Sigmoid colon (tissue), 7 donors: ENCODE results near the gene PTGIR. TPM values are rescaled to one million over a fixed set of nuclear protein-coding genes. Genes with fewer than 3 reads are reported as not detected.
A peak's percentile ranks its signal among the peaks of the same experiment; 100 is the strongest.

Experiments
- DNase-seq: peaks from one replicate; pipeline ENCODE4 v3.0.0-alpha.2; 2019
- H3K27ac ChIP-seq, 4 donors: fragments of 200-600 bp; sonication (generic); one replicate each; pipeline ENCODE4 v1.5.1; 2016 to 2019; ENCODE audit warnings: mild to moderate bottlenecking in 1 of 4
- H3K27me3 ChIP-seq, 3 donors: fragments of 200-600 bp; sonication (generic); one replicate each; pipeline ENCODE4 v1.5.1; 2019; ENCODE audit warnings: mild to moderate bottlenecking in 1 of 3
- H3K36me3 ChIP-seq, 4 donors: fragments of 200-600 bp; sonication (generic); one replicate each; pipeline ENCODE4 v1.5.1; 2016 to 2019
- H3K4me1 ChIP-seq, 4 donors: fragments of 200-600 bp; sonication (generic); one replicate each; pipeline ENCODE4 v1.5.1; 2017 to 2019
- H3K4me3 ChIP-seq, 4 donors: fragments of 200-600 bp; sonication (generic); one replicate each; pipeline ENCODE4 v1.5.1; 2017 to 2019; ENCODE audit warnings: mild to moderate bottlenecking in 2 of 4, moderate library complexity in 1 of 4
- H3K9me3 ChIP-seq, 4 donors: fragments of 200-600 bp in 3 of 4; sonication (generic) in 3 of 4; one replicate each; pipeline versions ENCODE4 v1.5.1 to v1.6.1; 2013 to 2019
- EP300 ChIP-seq, 4 donors: sonication (generic); formaldehyde crosslinking; IDR thresholded peaks; one replicate each; pipeline ENCODE4 v1.6.1; 2017; ENCODE audit warnings: antibody characterized with exemption in 4 of 4
- POLR2A ChIP-seq, 2 donors: fragments of 450-650 bp; IDR thresholded peaks; one replicate each; pipeline ENCODE4 v1.6.1; 2016; ENCODE audit warnings: antibody characterized with exemption in 2 of 2, mild to moderate bottlenecking in 2 of 2, moderate library complexity in 2 of 2
- POLR2AphosphoS5 ChIP-seq, 4 donors: sonication (generic); formaldehyde crosslinking; IDR thresholded peaks; one replicate each; pipeline ENCODE4 v1.6.1; 2017; ENCODE audit warnings: antibody characterized with exemption in 4 of 4
- WGBS, 2 donors: extraction: QIAGEN DNeasy Blood & Tissue Kit; methylation state at CpG; one replicate each; pipeline ENCODE4 v1.1.7; 2013; 5-methylcytosine and 5-hydroxymethylcytosine counted together
- intact Hi-C: fragments of 100-400 bp; cut with DNase I; formaldehyde crosslinking; loops from one replicate; pipeline ENCODE4 v1.15.1; 2023
- polyA plus RNA-seq, 3 donors: library from polyadenylated mRNA; stranded (reverse); fragments of 200-250 nt; gene quantifications; one replicate each; pipeline ENCODE4 v1.2.3, GENCODE V29; 2013
- total RNA-seq, 4 donors: library from RNA; depleted of rRNA; stranded (reverse); fragments of >200 nt; gene quantifications; one replicate each; pipeline ENCODE4 v1.1.0, GENCODE V29; 2016
- TF ChIP-seq, protein P1 (sequence below), 4 experiments: fragments of 450-650 bp in 3 of 4; fragments of 200-600 bp in 1 of 4; IDR thresholded peaks; one replicate each; pipeline ENCODE4 v1.5.1; 2016 to 2019; ENCODE audit warnings: antibody characterized with exemption in 4 of 4, mild to moderate bottlenecking in 3 of 4, moderate library complexity in 2 of 4
- donor health status: healthy with polysubstance abuse.
- donor health status: Bipolar disorder and iron deficiency.
- donor health status: healthy.

PTGIR gene
- total and polyA plus RNA-seq, 7 donors: 0.60 to 5.8 (median 3.5) TPM; not detected in 1

GRCh38 chr19:46661020-46661731 is 36.3 kb upstream of the PTGIR start, which contains the start of gene DACT3:
Gene DACT3 (minus strand): TSS chr19:46661182. CDS start chr19:46661064, 118 bp downstream.
- H3K27ac ChIP-seq: peak within 1 kb of the TSS; percentile 93 to 99 (median 98)
- no peaks in the 10 kb centered on the region for H3K9me3 ChIP-seq
- WGBS, 2 donors: 1% methylated on average over 61 of the region's 61 CpGs
- intact Hi-C loops: no loop called here
- TF ChIP-seq POLR2AphosphoS5 (IDR thresholded peaks at IDR 0.05): peak; percentile 35 to 87 (median 70)
- peak in 1 of 4 donors; percentile 3 for TF ChIP-seq EP300 (IDR thresholded peaks at IDR 0.05)
- peak in 1 of 2 donors; percentile 31 for TF ChIP-seq POLR2A (IDR thresholded peaks at IDR 0.05)
- TF ChIP-seq, protein P1, sequence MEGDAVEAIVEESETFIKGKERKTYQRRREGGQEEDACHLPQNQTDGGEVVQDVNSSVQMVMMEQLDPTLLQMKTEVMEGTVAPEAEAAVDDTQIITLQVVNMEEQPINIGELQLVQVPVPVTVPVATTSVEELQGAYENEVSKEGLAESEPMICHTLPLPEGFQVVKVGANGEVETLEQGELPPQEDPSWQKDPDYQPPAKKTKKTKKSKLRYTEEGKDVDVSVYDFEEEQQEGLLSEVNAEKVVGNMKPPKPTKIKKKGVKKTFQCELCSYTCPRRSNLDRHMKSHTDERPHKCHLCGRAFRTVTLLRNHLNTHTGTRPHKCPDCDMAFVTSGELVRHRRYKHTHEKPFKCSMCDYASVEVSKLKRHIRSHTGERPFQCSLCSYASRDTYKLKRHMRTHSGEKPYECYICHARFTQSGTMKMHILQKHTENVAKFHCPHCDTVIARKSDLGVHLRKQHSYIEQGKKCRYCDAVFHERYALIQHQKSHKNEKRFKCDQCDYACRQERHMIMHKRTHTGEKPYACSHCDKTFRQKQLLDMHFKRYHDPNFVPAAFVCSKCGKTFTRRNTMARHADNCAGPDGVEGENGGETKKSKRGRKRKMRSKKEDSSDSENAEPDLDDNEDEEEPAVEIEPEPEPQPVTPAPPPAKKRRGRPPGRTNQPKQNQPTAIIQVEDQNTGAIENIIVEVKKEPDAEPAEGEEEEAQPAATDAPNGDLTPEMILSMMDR (IDR thresholded peaks at IDR 0.05): peak in 1 of 4 experiments; percentile 10
- peak; percentile 100 for DNase-seq
- peak within 1 kb of the TSS; percentile 83 to 93 (median 88) for H3K4me3 ChIP-seq
- H3K4me1 ChIP-seq: peaks cover 0 to 41% (median 29%) of the 10 kb centered on the region in 4 donors
- no peaks in the 10 kb centered on the region for H3K27me3 ChIP-seq
- H3K36me3 ChIP-seq: peaks cover 0 to 5% (median 0%) of the 10 kb centered on the region in 4 donors

DNA sequence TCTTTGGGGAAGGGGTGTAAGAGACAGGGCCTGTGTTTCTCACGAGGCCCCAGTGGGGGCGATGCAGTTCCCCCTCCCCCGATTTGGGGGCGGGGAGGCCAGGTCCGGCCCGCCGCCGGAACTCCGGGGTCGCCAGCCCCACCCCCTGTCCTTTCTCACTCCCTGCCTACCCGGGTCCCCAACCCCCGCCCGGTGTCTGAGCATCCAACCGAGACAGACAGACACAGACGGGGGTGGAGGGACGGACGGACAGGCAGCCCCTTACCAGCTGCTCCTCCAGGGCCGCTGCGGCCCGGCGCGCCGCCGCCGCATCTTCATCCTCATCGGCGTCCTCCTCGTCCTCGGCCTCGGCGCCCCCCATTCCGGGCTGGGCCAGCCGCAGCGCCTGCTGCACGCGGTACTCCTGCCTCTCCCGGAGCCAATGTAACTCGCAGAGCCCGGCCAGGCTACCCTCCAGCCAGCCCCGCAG is 35.7 kb upstream of the PTGIR start:
- H3K36me3 ChIP-seq: peaks cover 0 to 5% (median 0%) of the 10 kb centered on the region in 4 donors
- H3K4me3 ChIP-seq: peak overlapping the region; percentile 83 to 93 (median 88)
- no peaks in the 10 kb centered on the region for H3K27me3 ChIP-seq
- DNase-seq: no peak
- peak overlapping the region; percentile 93 to 99 (median 98) for H3K27ac ChIP-seq
- peaks cover 0 to 43% (median 32%) of the 10 kb centered on the region in 4 donors for H3K4me1 ChIP-seq
- intact Hi-C loops: no loop called here
- H3K9me3 ChIP-seq: no peaks in the 10 kb centered on the region
- whole genome bisulfite sequencing, 2 donors: 0 to 1% methylated on average over 40 of the region's 40 CpGs
- TF ChIP-seq POLR2AphosphoS5 (IDR thresholded peaks at IDR 0.05): no peak
- TF ChIP-seq, protein P1 (IDR thresholded peaks at IDR 0.05): no peak
- no peak for TF ChIP-seq EP300 (IDR thresholded peaks at IDR 0.05)
- TF ChIP-seq POLR2A (IDR thresholded peaks at IDR 0.05): peak in 1 of 2 donors; percentile 65

DNA sequence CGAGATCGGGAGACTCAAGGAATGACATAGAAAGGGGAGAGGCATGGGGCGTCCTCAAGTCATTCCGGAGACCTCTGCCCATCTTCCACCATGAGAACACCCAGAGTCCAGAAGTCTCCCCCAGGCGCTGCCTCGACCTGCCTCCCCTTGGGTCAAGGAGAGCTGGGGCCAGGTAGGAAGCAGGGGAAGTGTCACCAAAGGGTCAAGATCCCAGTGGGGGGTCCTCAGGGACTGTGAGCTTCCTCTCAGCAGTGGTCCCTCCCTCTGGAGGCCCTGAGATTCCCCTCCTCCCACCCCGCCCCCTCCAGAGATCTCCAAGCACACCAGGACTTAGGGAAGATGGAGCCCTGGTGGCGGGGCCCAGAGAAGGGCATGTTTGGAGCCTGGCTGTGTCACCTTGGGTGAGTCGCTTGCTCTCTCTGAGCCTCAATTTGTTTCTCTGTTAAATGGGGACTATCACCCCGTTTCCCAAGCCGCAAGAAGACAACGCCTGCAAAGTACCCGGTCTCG is 35.2 kb upstream of the PTGIR start:
- Histone ChIP-seq H3K27ac (peak overlapping the region; percentile 93 to 99 (median 98)), H3K36me3 (peaks cover 0 to 5% (median 0%) of the 10 kb centered on the region in 4 donors), H3K9me3 (no peaks in the 10 kb centered on the region), H3K4me1 (peaks cover 0 to 48% (median 38%) of the 10 kb centered on the region in 4 donors), H3K27me3 (no peaks in the 10 kb centered on the region), H3K4me3 (peak overlapping the region; percentile 83 to 93 (median 88))
- DNase-seq: peak; percentile 74
- TF ChIP-seq EP300 (IDR thresholded peaks at IDR 0.05): no peak
- TF ChIP-seq POLR2A (IDR thresholded peaks at IDR 0.05): no peak
- TF ChIP-seq POLR2AphosphoS5 (IDR thresholded peaks at IDR 0.05): no peak
- TF ChIP-seq, protein P1 (IDR thresholded peaks at IDR 0.05): peak in 1 of 4 experiments; percentile 26
- 4 to 7% methylated on average over 14 of the region's 14 CpGs for WGBS, 2 donors
- intact Hi-C loops: no loop called here

GRCh38 chr19:46659151-46660007 is 34.5 kb upstream of the PTGIR start:
- H3K4me3 ChIP-seq: peak overlapping the region; percentile 83 to 93 (median 88)
- 3 to 6% methylated on average over 28 of the region's 28 CpGs for WGBS, 2 donors
- H3K9me3 ChIP-seq: no peaks in the 10 kb centered on the region
- intact Hi-C loops: no loop called here
- peak overlapping the region; percentile 93 to 99 (median 98) for H3K27ac ChIP-seq
- DNase-seq: peak; percentile 85
- peaks cover 0 to 55% (median 44%) of the 10 kb centered on the region in 4 donors for H3K4me1 ChIP-seq
- peaks cover 0 to 5% (median 0%) of the 10 kb centered on the region in 4 donors for H3K36me3 ChIP-seq
- TF ChIP-seq POLR2AphosphoS5 (IDR thresholded peaks at IDR 0.05) (peak in 3 of 4 donors; percentile 62 to 66 (median 66)), EP300 (IDR thresholded peaks at IDR 0.05) (no peak)
- no peaks in the 10 kb centered on the region for H3K27me3 ChIP-seq
